Mesenchymal stem cell (in vitro differentiated cells and primary cell): ENCODE measurements around the gene IGF2BP2.

ENCODE experiments used
- DNase-seq: peaks from one replicate; pipeline ENCODE4 v3.0.0-alpha.2; 2013
- H2AFZ ChIP-seq: one replicate; pipeline ENCODE4 v1.6.1; 2013; ENCODE audit warnings: low read depth, mild to moderate bottlenecking, control low read depth, inconsistent platforms, low read length, moderate library complexity
- H2AK5ac ChIP-seq: 2 replicates; pipeline ENCODE4 v1.6.1; 2013; ENCODE audit warnings: low read length, moderate library complexity, mild to moderate bottlenecking, inconsistent platforms; ENCODE audit not compliant: severe bottlenecking
- H2BK120ac ChIP-seq: one replicate; pipeline ENCODE4 v1.6.1; 2013; ENCODE audit warnings: low read depth, mild to moderate bottlenecking, inconsistent platforms, low read length, moderate library complexity
- H2BK12ac ChIP-seq, 2 experiments: one replicate each; pipeline ENCODE4 v1.6.1; 2013; ENCODE audit warnings: inconsistent platforms in 2 of 2, low read length in 2 of 2, mild to moderate bottlenecking in 2 of 2, moderate library complexity in 2 of 2, control low read depth in 1 of 2
- H2BK15ac ChIP-seq: one replicate; pipeline ENCODE4 v1.6.1; 2013; ENCODE audit warnings: mild to moderate bottlenecking, low read depth, inconsistent platforms; ENCODE audit not compliant: poor library complexity, severe bottlenecking
- H2BK5ac ChIP-seq: 2 replicates; pipeline ENCODE4 v1.6.1; 2013; ENCODE audit warnings: low read depth, mild to moderate bottlenecking, low read length, control low read depth, inconsistent platforms; ENCODE audit not compliant: poor library complexity, severe bottlenecking
- H3K14ac ChIP-seq, 2 experiments: one replicate each; pipeline ENCODE4 v1.6.1; 2013; ENCODE audit warnings: inconsistent platforms in 2 of 2, low read length in 2 of 2, control low read depth in 1 of 2, mild to moderate bottlenecking in 1 of 2, moderate library complexity in 1 of 2
- H3K18ac ChIP-seq, 2 experiments: one replicate each; pipeline ENCODE4 v1.6.1; 2013; ENCODE audit warnings: inconsistent platforms in 2 of 2, low read length in 2 of 2, control low read depth in 1 of 2, low read depth in 1 of 2, mild to moderate bottlenecking in 1 of 2
- H3K23ac ChIP-seq, 2 experiments: one replicate each; pipeline ENCODE4 v1.6.1; 2013; ENCODE audit warnings: inconsistent platforms in 2 of 2, low read length in 2 of 2, mild to moderate bottlenecking in 2 of 2, moderate library complexity in 2 of 2, control low read depth in 1 of 2
- H3K27ac ChIP-seq: 2 replicates; pipeline ENCODE4 v1.5.1; 2013; ENCODE audit warnings: mild to moderate bottlenecking, moderate library complexity, low read length, control low read depth, inconsistent platforms; ENCODE audit not compliant: poor library complexity, severe bottlenecking
- H3K27me3 ChIP-seq, 2 experiments: 2 replicates each; pipeline versions ENCODE4 v1.6.1 to v1.7.0; 2013; ENCODE audit warnings: low read length in 2 of 2, mild to moderate bottlenecking in 2 of 2, moderate library complexity in 2 of 2, control low read depth in 1 of 2, inconsistent platforms in 1 of 2; ENCODE audit not compliant: control insufficient read depth in 1 of 2, insufficient read depth in 1 of 2
- H3K36me3 ChIP-seq, 2 experiments: 2 replicates each; pipeline versions ENCODE4 v1.6.1 to v1.7.0; 2013; ENCODE audit warnings: low read length in 2 of 2, control low read depth in 1 of 2, inconsistent platforms in 1 of 2, low read depth in 1 of 2, mild to moderate bottlenecking in 1 of 2; ENCODE audit not compliant: insufficient read depth in 2 of 2, control insufficient read depth in 1 of 2
- H3K4ac ChIP-seq, 2 experiments: one replicate each; pipeline ENCODE4 v1.6.1; 2013; ENCODE audit warnings: inconsistent platforms in 2 of 2, low read length in 2 of 2, mild to moderate bottlenecking in 2 of 2, moderate library complexity in 2 of 2, control low read depth in 1 of 2, low read depth in 1 of 2
- H3K4me1 ChIP-seq: 2 replicates; pipeline ENCODE4 v1.6.1; 2013; ENCODE audit warnings: low read depth, low read length, control low read depth; ENCODE audit not compliant: control insufficient read depth, insufficient read depth
- H3K4me2 ChIP-seq: 2 replicates; pipeline ENCODE4 v1.6.1; 2013; ENCODE audit warnings: low read length, mild to moderate bottlenecking, inconsistent platforms; ENCODE audit not compliant: poor library complexity, severe bottlenecking
- H3K4me3 ChIP-seq, 2 experiments: 2 replicates each; pipeline versions ENCODE4 v1.5.1 to v1.7.0; 2013; ENCODE audit warnings: low read length in 2 of 2, mild to moderate bottlenecking in 2 of 2, control low read depth in 1 of 2, low read depth in 1 of 2; ENCODE audit not compliant: insufficient read depth in 1 of 2
- H3K79me1 ChIP-seq: replicated peaks from 2 replicates; pipeline ENCODE4 v1.6.1; 2013; ENCODE audit warnings: mild to moderate bottlenecking, control low read depth, low read length, inconsistent platforms; ENCODE audit not compliant: poor library complexity, severe bottlenecking
- H3K9ac ChIP-seq: 2 replicates; pipeline ENCODE4 v1.7.0; 2013; ENCODE audit warnings: mild to moderate bottlenecking, low read length, moderate library complexity
- H3K9me3 ChIP-seq: 2 replicates; pipeline ENCODE4 v1.7.0; 2013; ENCODE audit warnings: mild to moderate bottlenecking, low read length; ENCODE audit not compliant: control insufficient read depth
- H4K8ac ChIP-seq: one replicate; pipeline ENCODE4 v1.6.1; 2013; ENCODE audit warnings: inconsistent platforms, mild to moderate bottlenecking, low read length, moderate library complexity
- H4K91ac ChIP-seq: one replicate; pipeline ENCODE4 v1.6.1; 2013; ENCODE audit warnings: mild to moderate bottlenecking, low read length, inconsistent platforms
- WGBS: methylation state at CpG from one replicate; pipeline ENCODE4 v1.1.7; 2013; ENCODE audit warnings: mixed read lengths; 5-methylcytosine and 5-hydroxymethylcytosine counted together

Gene IGF2BP2

GRCh38 chr3:185847506-185847905, 22.7 kb upstream of the IGF2BP2 start:
- WGBS = 92% methylated on average over 6 of the region's 6 CpGs
- Histone ChIP-seq H2AFZ (no peak overlapping the region), H2BK120ac (no peak overlapping the region), H3K14ac (no peak overlapping the region), H2AK5ac (no peak overlapping the region), H4K8ac (no peak overlapping the region), H3K23ac (no peak overlapping the region), H3K27me3 (peaks cover 0 to 5% of the 10 kb centered on the region in 2 experiments), H2BK5ac (no peak overlapping the region), H2BK15ac (no peak overlapping the region), H3K4me2 (no peak overlapping the region), H3K36me3 (no peaks in the 10 kb centered on the region), H3K4me3 (no peak overlapping the region), H4K91ac (no peak overlapping the region), H3K18ac (no peak overlapping the region), H3K27ac (no peak overlapping the region), H2BK12ac (no peak overlapping the region), H3K4me1 (no peaks in the 10 kb centered on the region), H3K4ac (no peak overlapping the region), H3K9ac (no peak overlapping the region), H3K79me1 (no peaks in the 10 kb centered on the region), H3K9me3 (no peaks in the 10 kb centered on the region)
- DNase-seq = no peak

DNA sequence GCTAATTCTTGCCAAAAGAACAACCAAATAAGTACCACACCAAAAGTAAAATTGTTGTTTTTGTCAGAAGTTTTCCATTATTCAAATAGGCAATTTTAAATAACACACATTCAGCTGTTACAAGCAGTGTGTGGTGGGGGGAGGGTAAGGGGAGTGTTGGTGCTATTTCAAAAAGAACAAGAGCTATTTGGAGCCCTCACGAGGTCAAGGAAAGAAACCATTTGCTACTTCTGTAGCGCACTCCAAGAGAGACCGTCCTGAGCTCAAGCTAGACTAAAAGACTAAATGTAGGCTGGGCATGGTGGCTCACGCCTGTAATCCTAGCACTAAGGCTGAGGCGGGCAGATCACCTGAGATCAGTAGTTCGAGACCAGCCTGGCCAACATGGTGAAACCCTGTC, 21.2 kb upstream of the IGF2BP2 start:
- Histone ChIP-seq H4K8ac (no peak overlapping the region), H3K9me3 (no peaks in the 10 kb centered on the region), H3K18ac (no peak overlapping the region), H3K36me3 (no peaks in the 10 kb centered on the region), H3K4me3 (no peak overlapping the region), H3K4me1 (no peaks in the 10 kb centered on the region), H4K91ac (no peak overlapping the region), H2AFZ (no peak overlapping the region), H2BK120ac (no peak overlapping the region), H3K4ac (no peak overlapping the region), H3K9ac (peak overlapping the region; percentile 4), H3K4me2 (no peak overlapping the region), H3K27ac (no peak overlapping the region), H3K79me1 (no peaks in the 10 kb centered on the region), H2AK5ac (no peak overlapping the region), H3K27me3 (peaks cover 0 to 5% of the 10 kb centered on the region in 2 experiments), H2BK15ac (no peak overlapping the region), H2BK12ac (no peak overlapping the region), H3K23ac (no peak overlapping the region), H3K14ac (no peak overlapping the region), H2BK5ac (no peak overlapping the region)
- WGBS = 80% methylated on average over 6 of the region's 6 CpGs
- DNase-seq = no peak

- no peaks in the 10 kb centered on the region for H3K4me1 ChIP-seq
- no peak overlapping the region for H3K27ac ChIP-seq
- no peaks in the 10 kb centered on the region for H3K36me3 ChIP-seq
- H2BK120ac ChIP-seq = no peak overlapping the region
- no peaks in the 10 kb centered on the region for H3K9me3 ChIP-seq
- H4K91ac ChIP-seq = no peak overlapping the region
- WGBS = 97% methylated on average over 3 of the region's 3 CpGs
- H3K4me3 ChIP-seq = no peak overlapping the region
- H2AK5ac ChIP-seq = no peak overlapping the region
- H3K23ac ChIP-seq = no peak overlapping the region
- H2BK15ac ChIP-seq = no peak overlapping the region
- no peak overlapping the region for H2BK12ac ChIP-seq
- H3K9ac ChIP-seq = no peak overlapping the region
- no peaks in the 10 kb centered on the region for H3K79me1 ChIP-seq
- H4K8ac ChIP-seq = no peak overlapping the region
- no peak overlapping the region for H3K14ac ChIP-seq
- H3K4ac ChIP-seq = no peak overlapping the region
- no peak for DNase-seq
- H3K4me2 ChIP-seq = no peak overlapping the region
- H2BK5ac ChIP-seq = no peak overlapping the region
- peaks cover 0 to 5% of the 10 kb centered on the region in 2 experiments for H3K27me3 ChIP-seq
- H2AFZ ChIP-seq = no peak overlapping the region
- H3K18ac ChIP-seq = no peak overlapping the region
These were observed 19.2 kb upstream of the IGF2BP2 start for GRCh38 chr3:185844051-185844450.

DNA sequence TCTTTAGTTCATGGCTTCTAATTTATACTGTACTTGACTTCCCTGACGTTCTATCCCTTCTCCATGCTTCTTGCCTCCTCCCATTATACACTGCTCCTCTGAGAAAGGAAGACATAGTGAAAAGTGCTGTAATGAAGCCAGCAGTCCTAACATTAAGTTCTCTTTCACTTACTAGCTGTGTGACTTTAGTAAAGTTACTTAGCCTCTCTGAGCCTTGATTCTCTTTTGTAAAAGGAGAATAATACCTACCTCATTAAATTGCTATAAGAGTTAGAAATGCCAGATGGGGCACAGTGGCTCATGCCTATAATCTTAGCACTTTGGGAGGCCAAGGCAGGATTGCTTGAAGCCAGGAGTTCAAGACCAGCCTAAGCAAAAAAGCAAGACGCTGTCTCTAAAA, 18.8 kb upstream of the IGF2BP2 start:
- Histone ChIP-seq H4K8ac (no peak overlapping the region), H4K91ac (no peak overlapping the region), H3K4ac (no peak overlapping the region), H3K4me3 (no peak overlapping the region), H3K9me3 (no peaks in the 10 kb centered on the region), H2BK120ac (no peak overlapping the region), H3K4me2 (no peak overlapping the region), H3K27me3 (peaks cover 0 to 5% of the 10 kb centered on the region in 2 experiments), H2BK12ac (no peak overlapping the region), H3K36me3 (no peaks in the 10 kb centered on the region), H3K9ac (no peak overlapping the region), H3K14ac (no peak overlapping the region), H2BK15ac (no peak overlapping the region), H3K4me1 (no peaks in the 10 kb centered on the region), H2AK5ac (no peak overlapping the region), H2BK5ac (no peak overlapping the region), H3K23ac (no peak overlapping the region), H3K27ac (no peak overlapping the region), H3K79me1 (no peaks in the 10 kb centered on the region), H2AFZ (no peak overlapping the region), H3K18ac (no peak overlapping the region)
- 100% methylated on average over 1 of the region's 2 CpGs for WGBS
- no peak for DNase-seq
